IMR-90 (cell line): Measurements from ENCODE around the gene ASNSD1. TPM values are rescaled to one million over a fixed set of nuclear protein-coding genes. Genes with fewer than 3 reads are reported as not detected.

Source experiments
- ATAC-seq: fragments of 200-7000 bp; cut with Tn5 transposase; 2 replicates; pipeline ENCODE4 v1.9.1; 2020; ENCODE audit warnings: low read depth, mild to moderate bottlenecking, moderate library complexity
- BruUV-seq: library from RNA; stranded (reverse); fragments of 400-500 nt; replicated peaks from 2 replicates; lab custom pipeline; 2021; lab: Mats Ljungman, UMichigan
- CTCF ChIA-PET: fragments of 300-600 bp; formaldehyde crosslinking; extraction: SDS; loops from one replicate; lab custom pipeline; 2021; ENCODE audit warnings: antibody characterized with exemption; lab: Yijun Ruan, JAX
- POLR2A ChIA-PET: fragments of 300-600 bp; sonication (Branson Sonifier 250); formaldehyde crosslinking; loops from one replicate; lab custom pipeline; 2022; ENCODE audit warnings: antibody characterized with exemption; ENCODE audit not compliant: unreplicated experiment; lab: Charles Lee
- DNase-seq: peaks from one replicate; pipeline ENCODE4 v3.0.0; 2013
- H2AFZ ChIP-seq: replicated peaks from 2 replicates; pipeline ENCODE3; 2013; ENCODE audit warnings: low read length, mild to moderate bottlenecking; ENCODE audit not compliant: poor library complexity
- H2AK5ac ChIP-seq: 2 replicates; pipeline ENCODE4 v1.6.1; 2013; ENCODE audit warnings: low read depth, low read length, inconsistent platforms
- H2AK9ac ChIP-seq: replicated peaks from 2 replicates; pipeline ENCODE3; 2013; ENCODE audit warnings: mild to moderate bottlenecking, low read depth, low read length, moderate library complexity; ENCODE audit not compliant: poor library complexity
- H2BK120ac ChIP-seq: 2 replicates; pipeline ENCODE4 v1.6.1; 2013; ENCODE audit warnings: low read depth, low read length, inconsistent platforms
- H2BK15ac ChIP-seq: 3 replicates; pipeline ENCODE4 v1.6.1; 2013; ENCODE audit warnings: low read depth, low read length, inconsistent platforms
- H2BK20ac ChIP-seq: 2 replicates; pipeline ENCODE4 v1.6.1; 2013; ENCODE audit warnings: low read depth, mild to moderate bottlenecking, inconsistent platforms, low read length, moderate library complexity
- H2BK5ac ChIP-seq: 2 replicates; pipeline ENCODE4 v1.6.1; 2013; ENCODE audit warnings: mild to moderate bottlenecking, low read depth, low read length, inconsistent platforms; ENCODE audit not compliant: poor library complexity, severe bottlenecking
- H3K14ac ChIP-seq: replicated peaks from 2 replicates; pipeline ENCODE4 v1.6.1; 2013; ENCODE audit warnings: low read depth, low read length, inconsistent platforms
- H3K18ac ChIP-seq: 2 replicates; pipeline ENCODE4 v1.6.1; 2013; ENCODE audit warnings: low read depth, low read length, control low read depth
- H3K23ac ChIP-seq: 2 replicates; pipeline ENCODE4 v1.6.1; 2013; ENCODE audit warnings: low read depth, low read length, inconsistent platforms
- H3K27ac ChIP-seq: 2 replicates; pipeline ENCODE4 v1.5.1; 2013; ENCODE audit warnings: mild to moderate bottlenecking, control low read depth, low read length; ENCODE audit not compliant: insufficient read depth
- H3K27me3 ChIP-seq: 2 replicates; pipeline ENCODE4 v1.6.1; 2013; ENCODE audit warnings: low read length; ENCODE audit not compliant: control insufficient read depth, insufficient read depth
- H3K36me3 ChIP-seq: 2 replicates; pipeline ENCODE4 v1.6.1; 2013; ENCODE audit warnings: low read length, mixed read lengths; ENCODE audit not compliant: control insufficient read depth, insufficient read depth
- H3K4ac ChIP-seq: 2 replicates; pipeline ENCODE4 v1.6.1; 2013; ENCODE audit warnings: low read depth, low read length, inconsistent platforms
- H3K4me1 ChIP-seq: 2 replicates; pipeline ENCODE4 v1.6.1; 2013; ENCODE audit warnings: low read length, mixed read lengths; ENCODE audit not compliant: control insufficient read depth, insufficient read depth
- H3K4me2 ChIP-seq: 2 replicates; pipeline ENCODE4 v1.6.1; 2013; ENCODE audit warnings: low read depth, mild to moderate bottlenecking, control low read depth, low read length, moderate library complexity
- H3K4me3 ChIP-seq: 2 replicates; pipeline ENCODE4 v1.5.1; 2013; ENCODE audit warnings: low read depth, mild to moderate bottlenecking, control low read depth, low read length, moderate library complexity; ENCODE audit not compliant: insufficient read depth
- H3K56ac ChIP-seq: 2 replicates; pipeline ENCODE4 v1.6.1; 2013; ENCODE audit warnings: low read length, inconsistent platforms; ENCODE audit not compliant: insufficient read depth; ENCODE audit errors: extremely low read depth
- H3K79me1 ChIP-seq, 2 experiments: 2 replicates each; pipeline ENCODE4 v1.6.1; 2013; ENCODE audit warnings: low read length in 2 of 2, inconsistent platforms in 1 of 2, low read depth in 1 of 2
- H3K9ac ChIP-seq: 2 replicates; pipeline ENCODE4 v1.6.1; 2013; ENCODE audit warnings: low read depth, low read length, control low read depth
- H3K9me1 ChIP-seq: 2 replicates; pipeline ENCODE4 v1.6.1; 2013; ENCODE audit warnings: low read length, inconsistent platforms; ENCODE audit not compliant: insufficient read depth
- H3K9me3 ChIP-seq: 2 replicates; pipeline ENCODE4 v1.6.1; 2013; ENCODE audit warnings: low read length; ENCODE audit not compliant: control insufficient read depth, insufficient read depth
- H4K20me1 ChIP-seq: 2 replicates; pipeline ENCODE4 v1.6.1; 2013; ENCODE audit warnings: low read length, inconsistent platforms; ENCODE audit not compliant: insufficient read depth
- H4K5ac ChIP-seq: 2 replicates; pipeline ENCODE4 v1.6.1; 2013; ENCODE audit warnings: mild to moderate bottlenecking, low read depth, low read length, control low read depth
- H4K8ac ChIP-seq, 2 experiments: 2 replicates each; pipeline ENCODE4 v1.6.1; 2013; ENCODE audit warnings: low read depth in 2 of 2, low read length in 2 of 2, control low read depth in 1 of 2, inconsistent platforms in 1 of 2
- H4K91ac ChIP-seq: 2 replicates; pipeline ENCODE4 v1.6.1; 2013; ENCODE audit warnings: low read depth, low read length, inconsistent platforms; ENCODE audit not compliant: insufficient read depth
- CEBPB ChIP-seq: IDR thresholded peaks from 2 replicates; pipeline ENCODE4 v1.6.1; 2012; ENCODE audit warnings: low read depth, low read length, improper control_type of control experiment
- CHD1 ChIP-seq: IDR thresholded peaks from 2 replicates; pipeline ENCODE4 v1.6.1; 2012; ENCODE audit warnings: low read depth, low read length, improper control_type of control experiment
- CTCF ChIP-seq: conservative IDR thresholded peaks from 2 replicates; pipeline ENCODE4 v1.5.1; 2012; ENCODE audit warnings: mild to moderate bottlenecking, low read depth, low read length, improper control_type of control experiment
- ELK1 ChIP-seq: fragments of 150-350 bp; IDR thresholded peaks from 2 replicates; pipeline ENCODE4 v1.6.1; 2016; ENCODE audit warnings: low read depth, mild to moderate bottlenecking, low read length, moderate library complexity, borderline replicate concordance
- MAFK ChIP-seq: IDR thresholded peaks from 2 replicates; pipeline ENCODE4 v1.6.1; 2012; ENCODE audit warnings: low read depth, low read length, improper control_type of control experiment
- MAZ ChIP-seq: IDR thresholded peaks from 2 replicates; pipeline ENCODE4 v1.6.1; 2012; ENCODE audit warnings: low read depth, mild to moderate bottlenecking, low read length, improper control_type of control experiment, moderate library complexity, borderline replicate concordance
- MXI1 ChIP-seq: IDR thresholded peaks from 2 replicates; pipeline ENCODE4 v1.6.1; 2012; ENCODE audit warnings: low read depth, mild to moderate bottlenecking, low read length, moderate library complexity, borderline replicate concordance
- NFE2L2 ChIP-seq: fragments of 150-350 bp; IDR thresholded peaks from 2 replicates; pipeline ENCODE4 v1.6.1; 2016; ENCODE audit warnings: low read depth, mild to moderate bottlenecking, low read length
- POLR2A ChIP-seq: IDR thresholded peaks from 2 replicates; pipeline ENCODE4 v1.6.1; 2012; ENCODE audit warnings: mild to moderate bottlenecking, low read depth, low read length
- RAD21 ChIP-seq: IDR thresholded peaks from 2 replicates; pipeline ENCODE4 v1.6.1; 2012; ENCODE audit warnings: low read length, improper control_type of control experiment
- RCOR1 ChIP-seq: IDR thresholded peaks from 2 replicates; pipeline ENCODE4 v1.6.1; 2012; ENCODE audit warnings: mild to moderate bottlenecking, low read length, improper control_type of control experiment; ENCODE audit not compliant: insufficient replicate concordance
- RFX5 ChIP-seq: IDR thresholded peaks from 2 replicates; pipeline ENCODE4 v1.8.0; 2012; ENCODE audit warnings: low read depth, mild to moderate bottlenecking, low read length, moderate library complexity
- SMC3 ChIP-seq: fragments of 150-350 bp; IDR thresholded peaks from 2 replicates; pipeline ENCODE4 v1.6.1; 2016; ENCODE audit warnings: low read depth, mild to moderate bottlenecking, antibody characterized with exemption, low read length, moderate library complexity
- WGBS, 2 experiments: methylation state at CpG; one replicate each; pipeline versions ENCODE4 v1.1.5 to v1.1.7; 2013; ENCODE audit warnings: missing lambda C conversion rate in 2 of 2; ENCODE audit not compliant: insufficient read length in 1 of 2; ENCODE audit errors: extremely low coverage in 2 of 2; 5-methylcytosine and 5-hydroxymethylcytosine counted together
- dilution Hi-C: fragments of 300-500 bp; cut with HindIII; formaldehyde crosslinking; loops from one replicate; pipeline ENCODE4 v1.14.3; 2018; ENCODE audit warnings: low sequenced_read_pairs; ENCODE audit not compliant: unreplicated experiment
- in situ Hi-C: fragments of 300-500 bp; cut with MboI; formaldehyde crosslinking; loops from 3 replicates; pipeline ENCODE4 v1.14.3; 2019; ENCODE audit warnings: low sequenced_read_pairs, inconsistent platforms, mixed read lengths
- intact Hi-C: fragments of 100-400 bp; cut with micrococcal nuclease; formaldehyde crosslinking; loops from 2 replicates; pipeline ENCODE4 v1.10.0; 2022
- polyA plus RNA-seq, 3 experiments: library from polyadenylated mRNA; depleted of rRNA; stranded (reverse); fragments of >200 nt; gene quantifications; 2 replicates each; pipeline ENCODE4 v1.2.3, GENCODE V29; 2012; ENCODE audit warnings: low replicate concordance in 1 of 3
- total RNA-seq: library from RNA; depleted of rRNA; stranded (reverse); fragments of >200 nt; gene quantifications from 2 replicates; pipeline ENCODE4 v1.2.3, GENCODE V29; 2012

The ASNSD1 gene
- total and polyA plus RNA-seq, 2 of the 4 experiments (the other 2 are of a cell fraction) = 29.1 to 35.7 TPM

- no peak for TF ChIP-seq RFX5
Observed at GRCh38 chr2:189624648-189625355, 36.5 kb upstream of the ASNSD1 start (continued).

- in situ Hi-C loops = no loop called here
- WGBS, 2 experiments = no CpG with 5 or more reads among the region's 2 CpGs
- Histone ChIP-seq H3K9ac (no peak overlapping the region), H4K5ac (no peak overlapping the region), H3K14ac (no peak overlapping the region), H4K91ac (no peak overlapping the region), H3K36me3 (no peaks in the 10 kb centered on the region), H4K20me1 (no peaks in the 10 kb centered on the region), H4K8ac (no peak overlapping the region), H2BK15ac (0 out of 3 replicates have a peak overlapping the region, but pooled peaks have one; percentile 14), H3K4me3 (no peak overlapping the region), H3K4me1 (peaks cover 5% of the 10 kb centered on the region), H3K27me3 (no peaks in the 10 kb centered on the region), H2BK20ac (no peak overlapping the region), H3K4ac (no peak overlapping the region), H3K79me1 (no peaks in the 10 kb centered on the region), H3K27ac (no peak overlapping the region), H3K4me2 (no peak overlapping the region), H2AFZ (no peak overlapping the region), H2AK5ac (no peak overlapping the region), H3K56ac (no peak overlapping the region), H3K9me1 (peaks cover 3% of the 10 kb centered on the region), H3K9me3 (no peaks in the 10 kb centered on the region), H2BK5ac (no peak overlapping the region), H3K18ac (no peak overlapping the region), H2BK120ac (no peak overlapping the region), H3K23ac (no peak overlapping the region), H2AK9ac (no peak overlapping the region)
- no peak for ATAC-seq
- BruUV-seq = no TSS peak
- intact Hi-C loops = loop anchor here (5.0 kb wide), 1 partner anchor 148 kb away; no protein-coding TSS in a partner anchor
- dilution Hi-C loops = no loop called here
- DNase-seq = no peak
- TF ChIP-seq CHD1 = no peak
- TF ChIP-seq RAD21 = no peak
- no peak for TF ChIP-seq ELK1
- no peak for TF ChIP-seq RCOR1
- no peak for TF ChIP-seq POLR2A
- TF ChIP-seq MXI1 = no peak
- no peak for TF ChIP-seq MAZ
- TF ChIP-seq CEBPB = no peak
- TF ChIP-seq NFE2L2 = no peak
- no peak for TF ChIP-seq MAFK
- no peak for TF ChIP-seq CTCF
- no peak for TF ChIP-seq SMC3
- ChIA-PET CTCF (interaction anchor here (0.6 kb wide), 2 partner anchors 12 to 25 kb away, joined by 4 to 6 read pairs; no protein-coding TSS in a partner anchor), POLR2A (no interaction called here)
Observed at GRCh38 chr2:189625636-189626035, 35.6 kb upstream of the ASNSD1 start.
